Activated naive CD8-positive, alpha-beta T cell (primary cell): Measurements from ENCODE around the gene CIZ1.

Experiments
- H3K27ac Mint-ChIP-seq: one replicate; pipeline ENCODE4 v1.8.0; 2021; ENCODE audit warnings: mixed read lengths
- H3K27me3 Mint-ChIP-seq: one replicate; pipeline ENCODE4 v1.8.0; 2021; ENCODE audit warnings: mixed read lengths
- H3K36me3 Mint-ChIP-seq: one replicate; pipeline ENCODE4 v1.8.0; 2021; ENCODE audit warnings: mixed read lengths
- H3K4me1 Mint-ChIP-seq: one replicate; pipeline ENCODE4 v1.8.0; 2021; ENCODE audit warnings: low read depth, mixed read lengths
- H3K4me3 Mint-ChIP-seq: one replicate; pipeline ENCODE4 v1.8.0; 2021; ENCODE audit warnings: mild to moderate bottlenecking, mixed read lengths
- H3K9me3 Mint-ChIP-seq: one replicate; pipeline ENCODE4 v1.8.0; 2021; ENCODE audit warnings: low read depth, mixed read lengths

CIZ1 gene

DNA sequence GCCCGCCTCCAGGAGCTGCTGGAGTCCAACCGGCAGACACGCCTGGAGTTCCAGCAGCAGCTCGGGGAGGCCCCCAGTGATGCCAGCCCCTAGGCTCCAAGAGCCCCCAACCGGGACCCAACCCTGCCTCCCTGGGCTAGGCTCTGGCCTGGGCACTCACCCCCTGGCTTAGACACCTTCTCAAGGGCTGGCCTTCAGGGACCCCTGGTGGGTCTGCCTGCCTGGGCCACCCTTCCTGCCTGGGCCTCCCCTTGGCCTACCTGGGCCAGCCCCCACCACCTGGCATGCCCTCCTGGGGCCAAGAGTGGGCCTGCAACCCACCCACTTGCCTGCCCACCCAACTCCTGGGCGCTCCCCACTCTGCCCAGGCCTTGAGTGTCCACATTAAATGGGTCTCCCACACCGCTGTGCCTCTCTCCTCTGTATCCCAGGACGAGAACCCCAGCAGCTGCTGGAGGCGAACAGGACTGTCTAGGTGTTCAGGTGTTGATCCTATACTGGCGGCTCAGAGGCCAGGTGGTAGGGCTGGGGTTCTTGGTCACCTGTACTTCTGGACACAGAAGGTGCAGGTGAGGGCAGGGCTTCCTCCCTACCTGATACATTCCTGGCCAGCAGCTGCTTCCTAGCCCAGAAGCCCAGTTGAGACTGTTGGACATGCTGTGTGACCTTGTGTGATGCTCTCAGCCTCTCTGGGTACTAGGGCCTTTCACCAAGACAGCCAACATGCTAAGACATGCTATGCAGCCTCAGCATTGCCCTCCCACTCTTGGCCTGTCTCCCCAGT lies 27.7 kb downstream of the CIZ1 start:
- no peak overlapping the region for H3K27ac Mint-ChIP-seq
- peaks cover 5% of the 10 kb centered on the region for H3K36me3 Mint-ChIP-seq
- H3K4me1 Mint-ChIP-seq = peaks cover 18% of the 10 kb centered on the region
- no peak overlapping the region for H3K4me3 Mint-ChIP-seq
- H3K27me3 Mint-ChIP-seq = no peaks in the 10 kb centered on the region
- no peaks in the 10 kb centered on the region for H3K9me3 Mint-ChIP-seq

DNA sequence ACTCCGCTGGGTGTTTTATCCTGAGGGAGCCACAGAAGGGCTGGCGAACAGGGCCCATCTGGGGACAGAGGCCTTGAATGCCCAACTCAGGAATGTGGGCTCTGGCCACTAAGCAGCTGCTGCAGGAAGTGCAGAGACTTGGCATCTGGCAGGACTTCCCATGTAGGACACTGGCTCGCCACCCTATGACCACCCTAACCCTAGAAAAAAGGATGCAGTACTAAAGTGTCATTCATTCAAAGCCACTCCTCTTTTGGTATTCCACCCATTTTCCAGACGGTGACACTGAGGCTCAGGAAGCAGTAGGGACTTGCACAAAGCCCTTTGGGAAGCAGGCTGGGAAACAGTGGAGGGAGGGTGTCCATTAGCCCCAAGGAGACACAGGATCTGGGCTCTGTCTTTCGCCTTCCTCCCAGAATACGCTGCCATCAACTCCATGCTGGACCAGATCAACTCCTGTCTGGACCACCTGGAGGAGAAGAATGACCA lies 28.3 kb downstream of the CIZ1 start:
- Mint-ChIP-seq H3K4me3 (no peak overlapping the region), H3K36me3 (peaks cover 3% of the 10 kb centered on the region), H3K27me3 (no peaks in the 10 kb centered on the region), H3K4me1 (peaks cover 18% of the 10 kb centered on the region), H3K9me3 (no peaks in the 10 kb centered on the region), H3K27ac (no peak overlapping the region)

DNA sequence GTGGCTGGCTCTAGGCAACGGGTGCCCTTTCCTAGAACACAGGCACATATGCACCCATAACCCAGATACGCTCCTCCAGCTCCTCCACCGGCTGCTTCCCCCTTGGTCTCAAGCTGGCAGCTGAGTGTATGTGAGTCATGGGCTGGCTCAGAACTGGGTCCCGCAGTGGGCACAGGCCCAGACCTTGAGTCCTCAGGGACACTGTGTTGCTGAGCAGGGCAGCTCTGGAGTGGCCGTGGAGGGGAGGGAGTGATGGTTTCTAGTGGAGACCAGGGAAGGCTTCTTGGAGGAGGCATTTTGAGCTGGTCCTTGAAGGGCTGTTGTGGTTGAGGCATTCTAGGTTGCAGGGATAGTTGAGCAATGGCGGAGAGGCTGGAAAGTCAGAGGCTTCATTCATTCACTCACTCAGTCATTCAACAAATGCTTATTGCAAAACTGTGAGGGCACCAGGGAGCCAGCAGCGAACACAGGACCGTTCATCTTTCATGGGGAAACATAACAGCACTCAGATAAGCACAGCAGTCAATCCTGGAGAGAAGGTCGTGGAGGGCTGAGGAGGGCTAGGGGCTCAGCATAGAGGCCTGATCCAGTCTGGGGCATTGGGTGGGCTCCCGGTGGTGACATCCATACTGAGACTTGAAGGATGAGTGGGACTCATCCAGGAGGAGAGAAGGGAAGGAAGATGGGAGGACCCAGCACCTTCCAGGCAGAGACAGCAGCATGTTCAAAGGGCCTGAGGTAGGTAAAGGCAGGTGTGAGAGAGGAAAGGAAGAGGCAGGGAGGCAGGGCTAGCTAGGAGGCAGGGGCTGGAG lies 29.0 kb downstream of the CIZ1 start:
- H3K4me1 Mint-ChIP-seq = peaks cover 18% of the 10 kb centered on the region
- H3K27me3 Mint-ChIP-seq = no peaks in the 10 kb centered on the region
- H3K36me3 Mint-ChIP-seq = peaks cover 3% of the 10 kb centered on the region
- H3K9me3 Mint-ChIP-seq = no peaks in the 10 kb centered on the region
- H3K4me3 Mint-ChIP-seq = peak overlapping the region; percentile 84
- H3K27ac Mint-ChIP-seq = peak overlapping the region; percentile 35

DNA sequence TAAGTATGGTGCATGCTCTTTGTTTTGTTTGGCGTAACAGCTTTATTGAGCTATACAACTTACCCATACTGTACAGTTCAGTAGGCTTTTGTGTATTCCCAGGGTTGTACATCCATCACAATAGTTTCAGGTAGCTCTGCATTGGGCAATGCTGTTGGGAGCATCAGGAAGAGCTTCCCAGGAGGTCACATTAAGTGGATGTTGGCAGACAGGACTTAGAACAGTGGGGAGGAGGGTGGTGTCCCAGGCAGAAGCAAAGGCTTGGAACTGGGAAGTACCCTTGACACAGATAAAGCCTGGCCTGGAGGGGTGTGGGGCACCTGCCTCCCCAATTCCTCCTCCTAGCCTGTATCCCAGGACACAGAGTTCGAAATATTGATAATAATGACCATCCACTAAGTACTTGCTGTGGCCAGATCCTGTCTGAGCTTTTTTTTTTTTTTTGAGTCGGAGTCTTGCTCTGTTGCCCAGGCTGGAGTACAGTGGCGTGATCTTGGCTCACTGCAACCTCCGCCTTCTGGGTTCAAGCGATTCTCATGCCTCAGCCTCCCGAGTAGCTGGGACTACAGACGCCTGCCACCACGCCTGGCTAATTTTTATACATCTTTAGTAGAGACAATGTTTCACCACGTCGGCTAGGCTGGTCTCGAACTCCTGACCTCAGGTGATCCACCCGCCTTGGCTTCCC lies 30.0 kb downstream of the CIZ1 start:
- Mint-ChIP-seq H3K4me3 (peak overlapping the region; percentile 84), H3K27ac (peak overlapping the region; percentile 69), H3K27me3 (no peaks in the 10 kb centered on the region), H3K9me3 (no peaks in the 10 kb centered on the region), H3K4me1 (peaks cover 18% of the 10 kb centered on the region), H3K36me3 (peaks cover 3% of the 10 kb centered on the region)

- Mint-ChIP-seq H3K27me3 (no peaks in the 10 kb centered on the region), H3K27ac (peak overlapping the region; percentile 69), H3K4me1 (peaks cover 18% of the 10 kb centered on the region), H3K4me3 (peak overlapping the region; percentile 84), H3K9me3 (no peaks in the 10 kb centered on the region), H3K36me3 (peaks cover 3% of the 10 kb centered on the region)
These were observed 30.8 kb downstream of the CIZ1 start for GRCh38 chr9:128160603-128160987.

DNA sequence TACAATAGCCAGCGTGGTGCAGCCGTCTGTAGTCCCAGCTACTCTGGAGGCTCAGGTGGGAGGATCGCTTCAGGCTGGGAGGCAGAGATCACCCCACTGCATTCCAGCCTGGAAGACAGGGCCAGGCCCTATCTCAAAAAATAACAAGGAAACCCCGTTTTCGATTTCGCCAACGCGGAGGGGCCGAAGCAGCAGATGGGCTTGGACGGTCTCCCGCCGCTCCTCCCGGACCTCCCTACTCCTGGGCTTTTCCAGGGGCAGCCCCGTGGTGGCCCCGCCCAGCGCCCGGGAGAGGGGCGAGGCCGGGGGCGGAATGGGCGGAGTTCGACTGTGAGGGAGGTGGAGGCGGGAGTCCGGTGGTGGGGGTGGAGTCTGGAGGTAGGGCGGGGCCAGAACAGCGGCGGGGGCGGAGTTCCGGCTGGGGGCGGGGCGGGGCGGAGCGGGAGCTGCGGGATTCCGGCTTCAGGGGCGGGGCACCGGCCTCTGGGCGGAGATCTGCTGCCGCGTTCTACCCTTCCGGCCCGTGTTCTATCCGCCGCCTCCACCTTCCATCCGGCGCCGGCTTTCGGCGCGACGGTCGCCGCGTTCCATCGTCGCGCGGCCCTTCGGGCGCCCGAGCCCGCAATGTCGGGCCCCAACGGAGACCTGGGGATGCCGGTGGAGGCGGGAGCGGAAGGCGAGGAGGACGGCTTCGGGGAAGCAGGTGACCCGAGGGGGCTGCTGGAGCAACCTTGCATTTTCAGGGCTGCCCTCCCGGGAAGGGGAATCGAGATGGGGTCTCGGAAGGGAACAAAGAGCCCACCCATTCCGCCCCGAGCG lies 31.4 kb downstream of the CIZ1 start, which contains the start of gene BBLN:
Gene BBLN, plus strand, starts transcription at position 482 of the 819 bp plus-strand sequence. Its CDS starts 143 bp downstream, at position 625.
- Mint-ChIP-seq H3K27me3 (no peaks in the 10 kb centered on the region), H3K27ac (peak within 1 kb of the TSS; percentile 88), H3K4me1 (peaks cover 18% of the 10 kb centered on the region), H3K9me3 (no peaks in the 10 kb centered on the region), H3K4me3 (peak within 1 kb of the TSS; percentile 84), H3K36me3 (peaks cover 3% of the 10 kb centered on the region)

- Mint-ChIP-seq H3K9me3 (no peaks in the 10 kb centered on the region), H3K36me3 (peaks cover 3% of the 10 kb centered on the region), H3K4me1 (peaks cover 18% of the 10 kb centered on the region), H3K4me3 (peak overlapping the region; percentile 77), H3K27ac (peak overlapping the region; percentile 88), H3K27me3 (no peaks in the 10 kb centered on the region)
These were observed 31.9 kb downstream of the CIZ1 start for GRCh38 chr9:128159522-128159783.

DNA sequence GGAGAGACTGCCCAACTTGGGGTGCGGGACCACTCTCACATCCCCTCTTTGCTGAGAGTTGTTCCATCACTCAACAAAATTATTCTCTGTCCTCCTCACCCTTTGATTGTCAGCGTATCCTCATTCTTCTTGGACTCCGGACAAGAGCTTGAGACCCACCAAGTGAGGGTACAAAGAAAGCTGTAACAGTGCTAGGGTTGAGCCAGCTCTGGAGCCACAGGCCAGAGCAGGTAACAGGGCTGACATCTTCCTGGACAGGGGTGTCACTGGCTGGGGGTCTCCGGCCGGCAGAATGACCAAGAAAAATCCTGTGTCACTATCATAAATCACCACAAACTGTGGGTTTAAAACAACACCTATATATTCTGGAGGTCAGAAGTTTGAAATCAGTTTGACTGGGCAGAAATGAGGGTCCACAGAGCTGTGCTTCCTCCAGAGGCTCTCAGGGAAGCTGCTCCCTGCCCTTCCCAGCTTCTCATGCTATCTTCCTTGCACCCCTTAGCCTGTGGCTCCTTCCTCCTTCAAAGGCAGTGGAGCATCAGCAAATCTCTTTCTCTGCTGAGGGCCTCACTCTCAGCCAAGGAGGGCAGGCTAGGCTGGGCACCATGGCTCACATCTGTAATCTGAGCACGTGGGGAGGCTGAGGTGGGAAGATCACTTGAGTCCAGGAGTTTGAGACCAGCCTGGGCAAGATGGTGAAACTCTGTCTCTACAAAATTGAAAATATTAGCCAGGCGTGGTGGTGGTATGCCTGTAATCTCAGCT lies 35.5 kb downstream of the CIZ1 start:
- Mint-ChIP-seq H3K36me3 (no peaks in the 10 kb centered on the region), H3K4me3 (no peak overlapping the region), H3K9me3 (no peaks in the 10 kb centered on the region), H3K27ac (no peak overlapping the region), H3K4me1 (peaks cover 7% of the 10 kb centered on the region), H3K27me3 (no peaks in the 10 kb centered on the region)

DNA sequence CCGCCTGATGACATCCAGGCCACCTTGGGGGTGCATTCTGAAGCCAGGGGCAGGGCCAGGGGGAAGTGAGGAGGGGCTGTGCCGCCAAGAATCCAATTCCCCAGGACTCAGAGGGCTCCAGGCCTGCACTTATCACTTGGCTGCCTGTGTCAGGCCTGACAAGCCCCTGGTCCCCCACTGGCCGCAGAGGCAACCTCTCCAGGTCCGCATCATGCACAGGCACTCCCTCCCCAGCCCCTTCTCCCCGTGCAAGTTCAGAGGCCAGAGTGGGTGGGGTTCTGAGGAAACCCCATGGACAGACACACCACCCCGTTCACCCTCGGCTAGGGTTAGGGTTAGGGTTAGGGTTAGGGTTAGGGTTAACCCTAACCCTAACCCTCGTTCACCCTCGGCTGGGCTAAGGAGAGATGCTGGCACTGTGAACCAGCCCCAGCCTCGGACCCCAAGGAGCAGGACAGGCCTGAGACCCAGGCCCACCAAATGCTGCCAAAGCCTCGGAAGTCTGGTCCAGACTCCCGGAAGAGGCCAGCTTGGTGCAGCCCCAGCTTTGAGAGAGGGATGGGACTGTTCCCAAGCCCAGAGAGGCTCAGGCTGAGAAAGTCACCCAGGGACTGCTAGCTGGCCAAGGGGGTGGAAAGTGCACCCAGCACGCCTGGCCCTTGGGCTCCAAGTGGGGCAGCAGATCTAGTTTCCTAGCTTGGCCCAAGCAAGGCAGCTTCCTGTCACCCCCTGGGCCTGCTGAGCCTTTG lies 37.3 kb downstream of the CIZ1 start:
- no peak overlapping the region for H3K4me3 Mint-ChIP-seq
- no peaks in the 10 kb centered on the region for H3K4me1 Mint-ChIP-seq
- H3K27ac Mint-ChIP-seq = no peak overlapping the region
- no peaks in the 10 kb centered on the region for H3K27me3 Mint-ChIP-seq
- no peaks in the 10 kb centered on the region for H3K36me3 Mint-ChIP-seq
- no peaks in the 10 kb centered on the region for H3K9me3 Mint-ChIP-seq

GRCh38 chr9:128153060-128153946 lies 38.1 kb downstream of the CIZ1 start:
- Mint-ChIP-seq H3K4me1 (no peaks in the 10 kb centered on the region), H3K27me3 (no peaks in the 10 kb centered on the region), H3K36me3 (no peaks in the 10 kb centered on the region), H3K9me3 (no peaks in the 10 kb centered on the region), H3K27ac (no peak overlapping the region), H3K4me3 (no peak overlapping the region)

DNA sequence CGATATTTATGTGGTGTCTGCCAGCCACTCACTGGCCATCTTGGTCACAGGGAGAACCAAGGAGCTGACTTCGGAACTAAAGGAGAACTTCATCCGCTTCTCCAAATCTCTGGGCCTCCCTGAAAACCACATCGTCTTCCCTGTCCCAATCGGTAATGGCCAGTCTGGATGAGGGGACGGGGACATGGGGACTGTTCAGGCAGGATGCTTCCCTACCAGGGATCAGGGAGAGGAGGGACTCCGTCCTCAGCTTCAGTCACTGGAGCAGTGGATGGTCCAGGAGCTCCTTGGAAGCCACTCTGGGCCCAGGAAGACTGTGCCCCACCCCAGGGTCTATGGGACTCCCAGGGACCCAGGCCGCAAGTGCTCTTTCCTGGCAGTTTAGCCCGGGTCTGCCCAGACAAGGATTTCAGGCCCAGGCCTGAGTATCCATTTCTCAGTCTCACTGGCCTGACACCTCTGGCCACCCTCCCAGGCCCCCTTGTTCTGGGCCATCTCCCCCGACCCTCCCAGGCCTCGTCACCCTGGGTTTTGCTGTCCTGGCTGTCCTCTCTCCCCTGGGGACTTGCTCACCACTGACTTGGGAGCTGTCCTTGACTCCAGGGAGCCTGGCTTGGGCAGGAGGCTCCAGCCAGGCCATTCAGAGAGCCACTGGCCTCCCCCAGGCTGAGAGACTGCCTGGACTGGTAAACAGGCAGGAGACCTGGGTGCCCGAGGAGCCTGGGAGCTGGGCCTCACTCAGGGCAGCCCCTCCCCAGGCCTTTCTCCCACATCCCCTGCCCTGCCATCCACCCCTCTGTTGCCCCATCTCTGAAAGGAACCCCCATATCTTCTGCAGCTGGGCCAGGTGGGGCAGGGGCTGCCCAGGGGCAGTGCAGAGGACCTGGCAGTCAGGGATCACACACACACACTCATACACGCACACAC lies 39.0 kb downstream of the CIZ1 start:
- no peak overlapping the region for H3K4me3 Mint-ChIP-seq
- no peak overlapping the region for H3K27ac Mint-ChIP-seq
- H3K4me1 Mint-ChIP-seq = no peaks in the 10 kb centered on the region
- no peaks in the 10 kb centered on the region for H3K9me3 Mint-ChIP-seq
- H3K27me3 Mint-ChIP-seq = no peaks in the 10 kb centered on the region
- no peaks in the 10 kb centered on the region for H3K36me3 Mint-ChIP-seq
